ENCODE measurements around the gene CHST5.
"Not testable (repeated sequence)": the region's sequence is repeated elsewhere in the genome, so short reads cannot be mapped to it uniquely, and the experiment has no call there.

The CHST5 gene

DNA sequence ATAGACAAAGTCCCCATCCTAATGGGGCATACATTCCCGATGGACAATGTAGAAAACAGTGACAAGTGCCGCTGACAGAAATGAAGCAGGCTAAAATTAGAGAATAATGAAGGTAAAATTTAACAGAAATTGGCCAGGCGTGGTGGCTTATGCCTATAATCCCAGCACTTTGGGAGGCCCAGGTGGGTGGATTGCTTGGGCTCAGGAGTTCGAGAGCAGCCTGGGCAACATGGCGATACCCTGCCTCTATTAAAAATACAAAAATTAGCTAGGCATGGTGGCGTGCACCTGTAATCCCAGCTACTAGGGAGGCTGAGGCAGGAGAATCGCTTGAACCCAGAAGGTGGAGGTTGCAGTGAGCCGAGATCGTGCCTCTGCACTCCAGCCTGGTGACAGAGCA lies 12.5 kb upstream of the CHST5 start:
- not testable (repeated sequence) for DNase-seq

DNA sequence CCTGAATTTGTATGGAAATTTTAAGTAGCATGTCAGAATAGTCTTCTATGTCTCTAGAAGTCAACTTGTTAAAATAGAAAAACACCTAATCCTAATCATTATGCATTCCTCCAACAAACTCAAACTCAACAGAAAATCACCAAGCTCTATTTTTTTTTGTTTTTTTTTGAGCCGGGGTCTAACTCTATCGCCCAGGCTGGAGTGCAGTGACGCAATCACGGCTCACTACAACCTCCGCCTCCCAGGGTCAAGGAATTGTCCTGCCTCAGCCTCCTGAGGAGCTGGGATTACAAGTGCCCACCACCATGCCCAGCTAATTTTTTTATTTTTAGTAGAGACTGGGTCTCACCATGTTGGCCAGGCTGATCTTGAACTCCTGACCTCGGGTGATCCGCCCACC lies 10.4 kb upstream of the CHST5 start:
- DNase-seq, result no peak

DNA sequence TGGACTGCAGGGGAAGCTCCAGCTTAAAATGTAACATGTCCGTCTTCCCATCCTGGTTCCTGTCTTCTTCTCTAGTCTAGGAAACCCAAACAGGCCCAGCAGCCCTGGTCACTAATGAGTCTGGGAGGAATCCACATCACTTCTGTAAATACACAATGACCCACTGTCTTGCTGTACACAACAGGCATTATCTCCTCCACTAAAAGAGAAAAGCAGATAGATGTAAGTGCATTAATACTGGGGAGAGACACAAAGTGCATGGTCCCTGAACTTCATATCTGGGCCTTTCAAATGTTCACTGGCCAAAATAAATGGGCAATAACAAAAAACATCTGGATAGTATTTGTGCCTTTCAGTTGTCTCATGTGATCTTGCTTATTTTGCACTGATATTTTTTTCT lies 10.0 kb upstream of the CHST5 start:
- DNase-seq, result not testable (repeated sequence)

DNA sequence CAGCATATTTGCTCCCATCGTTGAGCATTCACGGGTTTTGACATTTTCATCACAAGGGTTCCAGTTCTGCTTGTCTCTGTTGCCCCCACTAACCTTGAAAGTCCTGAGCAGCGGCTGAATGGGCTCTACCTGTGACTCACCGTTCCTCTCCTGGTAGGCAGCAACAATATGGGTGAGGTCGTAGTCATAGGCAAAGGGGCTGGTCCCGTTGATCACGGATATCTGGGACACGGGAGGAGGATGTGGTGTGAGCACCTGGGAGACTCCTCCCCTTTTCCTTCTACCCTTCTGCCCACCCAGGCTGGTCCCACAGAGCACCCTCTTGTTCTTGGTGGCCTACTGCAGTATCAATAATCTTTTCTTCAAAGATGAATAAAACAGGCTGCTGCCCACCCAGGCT lies 6.6 kb upstream of the CHST5 start:
- not testable (repeated sequence) for DNase-seq

DNA sequence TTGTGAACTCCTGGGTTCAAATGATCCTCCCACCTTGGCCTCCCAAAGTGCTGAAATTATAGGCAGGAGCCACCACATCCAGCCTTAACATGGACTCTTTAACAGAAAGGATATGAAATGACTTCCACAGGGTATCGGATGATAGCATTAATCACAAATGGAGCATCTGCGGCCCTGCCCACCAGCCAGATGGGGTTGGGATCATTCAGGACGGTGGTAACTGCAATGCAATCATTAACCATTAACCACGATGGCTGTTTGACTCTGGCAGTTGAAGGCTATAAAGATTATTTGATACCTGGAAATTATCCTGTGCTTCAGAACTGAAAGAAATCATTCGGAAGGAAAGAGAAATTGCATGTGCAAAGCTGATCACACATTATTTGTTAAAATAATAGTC lies 5.3 kb upstream of the CHST5 start:
- no peak for DNase-seq

DNA sequence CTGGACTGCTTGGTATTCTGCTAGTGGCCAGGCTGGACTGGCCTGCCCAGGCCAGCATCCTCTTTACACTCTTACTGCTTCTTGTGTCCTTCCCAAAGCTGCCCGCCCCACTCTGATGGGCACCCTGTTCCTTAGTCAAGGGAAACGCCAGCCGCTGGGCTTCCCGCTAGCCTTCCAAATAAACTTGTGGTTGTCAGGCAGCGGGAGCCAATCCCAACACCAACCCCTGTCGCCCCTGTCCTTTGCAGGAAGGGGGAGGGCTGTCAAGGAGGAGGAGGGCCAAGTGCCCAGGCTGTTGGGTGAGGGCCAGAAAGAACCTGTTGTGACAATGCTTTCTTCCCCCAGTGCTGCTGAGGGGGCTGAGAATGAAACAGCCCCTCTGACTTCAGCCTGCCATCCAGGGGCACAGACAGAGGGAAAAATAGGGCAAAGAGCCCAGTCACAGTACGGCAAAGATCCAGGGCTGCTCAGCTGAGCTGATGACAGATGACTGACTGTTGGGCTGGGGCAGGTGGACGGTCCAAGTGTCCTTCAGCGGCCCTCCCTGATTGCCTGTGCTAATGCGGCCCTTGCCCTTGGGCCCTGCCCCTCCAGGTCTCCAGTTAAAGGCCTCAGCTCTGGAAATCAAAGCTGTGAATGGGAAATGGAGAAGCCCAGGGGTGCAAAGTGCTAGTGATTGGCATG lies 3.1 kb upstream of the CHST5 start:
- DNase-seq, result not testable (repeated sequence)

DNA sequence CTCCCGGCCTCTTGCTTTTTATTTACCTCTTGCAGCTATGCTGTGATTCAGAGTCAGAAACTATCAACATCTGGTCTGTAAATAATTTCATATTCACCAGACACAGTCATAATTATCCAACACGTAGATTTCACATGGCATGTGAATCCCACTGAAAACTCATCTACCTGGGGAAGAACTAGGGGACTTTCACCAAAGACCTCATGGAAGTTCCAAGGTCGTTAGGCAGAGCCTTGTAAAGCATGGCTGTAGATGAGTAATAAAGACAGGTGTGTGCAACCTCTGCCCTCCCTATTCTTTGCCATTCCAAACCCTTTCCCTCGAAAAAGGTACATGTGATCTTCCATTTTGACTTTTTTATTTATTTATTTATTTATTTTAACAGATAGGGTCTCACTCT lies 1.9 kb upstream of the CHST5 start:
- DNase-seq, result no peak

DNA sequence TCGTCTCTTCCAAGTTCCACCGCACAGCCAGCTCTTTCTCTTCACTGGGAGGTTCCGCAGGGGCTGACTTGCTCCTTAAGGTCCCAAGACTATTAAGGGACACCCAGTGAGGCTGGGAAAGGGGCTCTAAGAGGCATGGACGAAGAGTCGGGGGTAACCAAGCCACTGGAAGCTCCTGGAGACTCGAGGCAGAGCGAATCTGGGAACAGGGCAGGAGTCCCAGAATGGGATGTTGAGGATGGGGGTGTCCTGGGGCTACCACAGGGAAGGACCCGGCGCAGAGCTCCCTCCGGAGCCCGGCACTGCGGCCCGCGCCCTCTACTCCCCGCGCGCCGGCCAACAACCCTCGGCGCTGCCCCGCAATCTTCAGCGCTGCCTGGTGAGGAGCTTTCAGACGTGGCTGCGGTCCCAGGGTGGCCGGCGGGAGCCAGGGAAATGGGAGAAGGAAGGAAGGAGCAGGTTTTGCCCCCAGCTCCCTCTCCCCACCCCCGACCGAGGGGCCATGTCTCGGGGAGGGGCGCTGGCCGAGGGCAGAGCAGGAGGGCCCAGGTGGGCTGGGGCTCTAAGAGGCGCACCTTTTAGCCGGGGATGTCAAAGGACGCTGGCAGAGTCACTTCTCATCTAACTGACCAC lies 581 bp downstream of the CHST5 start:
- DNase-seq, result no peak

DNA sequence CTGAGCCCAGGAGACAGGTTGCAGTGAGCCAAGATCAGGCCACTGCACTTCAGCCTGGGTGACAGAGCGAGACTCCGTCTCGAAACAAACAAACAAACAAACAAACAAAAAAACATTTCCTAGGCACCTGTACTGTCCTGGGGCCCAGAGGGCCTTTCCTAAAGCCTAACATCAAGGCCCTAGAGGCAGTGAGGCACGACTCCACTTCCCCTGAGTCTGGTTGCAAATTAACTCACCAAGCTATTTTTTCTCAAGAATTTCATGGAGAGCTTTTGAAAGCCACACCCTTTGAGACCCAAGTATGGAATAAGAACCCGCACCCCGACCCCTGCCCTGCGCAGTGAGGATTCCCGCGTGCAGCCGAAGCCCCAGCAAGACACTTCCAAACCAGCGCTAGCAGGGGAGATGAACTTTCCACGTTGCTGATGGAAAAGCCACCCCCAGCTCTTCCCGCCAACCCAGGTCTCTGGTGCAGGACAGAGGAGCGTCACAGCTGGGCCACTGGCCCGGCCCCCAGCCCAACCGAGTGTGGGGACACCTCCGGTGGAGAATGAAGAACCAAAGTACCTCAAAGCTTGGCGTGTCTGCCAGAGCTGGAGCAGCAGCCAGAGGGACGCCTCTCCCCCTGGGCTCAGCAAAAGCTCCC lies 1.2 kb downstream of the CHST5 start:
- DNase-seq, result no peak

DNA sequence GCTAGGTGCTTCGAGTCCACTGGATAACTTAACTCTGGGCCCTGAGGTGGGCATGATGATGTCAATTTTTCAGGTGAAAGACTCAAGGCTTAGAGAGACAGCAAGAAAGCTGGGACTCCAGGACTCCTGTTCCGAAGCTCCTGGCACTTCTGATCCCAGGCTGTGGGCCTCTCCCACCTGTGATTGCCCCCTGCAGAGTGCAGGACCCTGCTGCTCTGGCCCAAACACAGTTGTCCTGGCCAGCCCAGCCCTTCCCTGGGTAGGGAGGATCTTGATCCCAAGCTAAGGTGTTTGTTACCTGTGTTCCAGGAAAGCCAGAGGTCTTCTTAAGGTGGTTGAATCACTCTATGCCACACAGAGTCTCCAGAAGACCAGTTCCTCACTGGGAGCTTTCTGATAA lies 3.1 kb downstream of the CHST5 start:
- no peak for DNase-seq

DNA sequence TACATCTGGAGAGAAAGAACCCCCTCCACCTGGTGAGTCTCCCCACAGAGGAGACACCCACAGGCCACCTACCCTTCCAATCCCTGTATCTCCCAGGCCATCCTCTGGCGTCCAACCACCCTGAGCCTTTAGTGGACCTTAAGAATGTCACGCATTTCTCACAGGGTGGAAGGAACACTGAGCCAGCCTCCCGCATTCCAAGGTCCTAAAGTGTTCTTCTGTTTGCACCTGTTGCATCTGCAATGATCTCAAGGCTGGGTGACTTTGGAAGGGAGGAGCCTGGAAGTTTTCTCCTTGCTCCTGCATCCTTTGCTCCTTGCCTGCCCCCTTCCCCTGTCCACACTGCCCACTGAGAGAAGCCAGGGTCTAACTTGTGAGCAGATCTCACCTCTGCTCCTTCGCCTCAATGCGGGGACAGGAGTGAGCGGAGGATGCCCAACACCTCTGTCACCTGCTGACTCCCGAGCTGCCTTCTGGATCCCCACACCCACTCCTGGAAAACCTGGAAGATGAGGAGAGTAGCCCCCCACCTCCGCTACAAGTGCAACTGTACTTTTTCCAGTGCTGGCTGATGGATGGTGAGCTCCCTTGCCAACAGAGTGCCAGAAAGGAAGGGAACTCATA lies 3.7 kb downstream of the CHST5 start:
- DNase-seq, result no peak

DNA sequence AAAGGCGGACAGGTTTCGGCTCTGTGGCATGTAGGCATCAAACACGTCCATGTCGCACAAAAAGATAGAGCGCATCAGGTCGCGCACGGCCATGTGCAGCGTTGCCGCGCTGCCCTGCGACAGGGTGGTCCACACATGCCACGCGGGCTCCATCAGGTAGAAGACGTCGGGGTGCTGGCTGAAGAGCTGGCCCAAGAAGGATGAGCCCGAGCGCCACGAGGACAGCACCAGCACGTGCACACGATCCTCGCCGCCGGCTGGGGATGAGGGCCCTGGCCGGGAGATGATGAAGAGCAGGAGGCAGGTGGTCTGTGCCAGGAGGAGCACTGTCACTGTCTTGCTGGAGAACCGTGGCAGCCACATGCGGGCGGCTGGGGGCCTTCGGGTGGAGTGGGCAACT lies 5.9 kb downstream of the CHST5 start:
- no peak for DNase-seq

DNA sequence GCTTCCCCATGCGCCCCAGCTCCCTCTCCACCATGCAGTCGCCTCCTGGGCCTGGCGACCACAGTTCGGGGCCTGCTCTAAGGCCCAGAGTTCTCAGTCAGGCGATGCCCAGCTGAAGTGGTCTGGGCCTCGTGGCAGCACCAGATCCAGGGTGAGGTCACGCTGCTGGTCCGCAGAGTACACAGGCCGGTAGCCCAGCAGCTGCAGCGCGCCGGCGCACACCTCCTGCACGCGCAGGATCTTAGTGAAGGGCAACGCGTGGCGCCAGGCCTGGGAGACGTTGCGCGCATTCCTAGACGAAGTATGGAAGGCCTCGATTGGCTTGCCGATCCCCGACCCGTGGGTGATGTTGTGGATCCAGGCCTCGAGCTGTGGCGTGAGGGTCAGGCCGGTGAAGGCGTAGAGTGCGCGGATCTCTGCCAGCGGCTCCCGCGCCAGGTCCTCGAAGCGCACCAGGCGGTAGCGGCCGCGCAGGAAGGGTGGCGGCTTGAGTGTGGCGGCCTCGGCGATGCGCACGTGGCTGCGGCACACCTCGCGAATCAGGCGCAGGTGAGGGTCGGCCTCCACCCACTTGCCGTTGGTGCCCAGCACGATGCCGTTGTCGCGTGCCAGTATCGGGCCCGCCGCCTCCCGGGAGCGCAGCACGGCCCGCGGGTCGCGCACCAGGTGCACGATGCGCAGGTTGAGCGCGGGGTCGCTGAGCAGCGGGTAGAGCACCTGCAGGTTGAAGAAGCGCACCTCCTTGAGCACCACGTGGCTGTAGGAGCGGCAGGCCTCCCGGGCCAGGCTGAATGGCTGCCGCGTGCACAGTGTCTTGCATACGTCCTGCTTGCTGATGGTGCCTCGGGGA lies 6.6 kb downstream of the CHST5 start:
- no peak for DNase-seq

DNA sequence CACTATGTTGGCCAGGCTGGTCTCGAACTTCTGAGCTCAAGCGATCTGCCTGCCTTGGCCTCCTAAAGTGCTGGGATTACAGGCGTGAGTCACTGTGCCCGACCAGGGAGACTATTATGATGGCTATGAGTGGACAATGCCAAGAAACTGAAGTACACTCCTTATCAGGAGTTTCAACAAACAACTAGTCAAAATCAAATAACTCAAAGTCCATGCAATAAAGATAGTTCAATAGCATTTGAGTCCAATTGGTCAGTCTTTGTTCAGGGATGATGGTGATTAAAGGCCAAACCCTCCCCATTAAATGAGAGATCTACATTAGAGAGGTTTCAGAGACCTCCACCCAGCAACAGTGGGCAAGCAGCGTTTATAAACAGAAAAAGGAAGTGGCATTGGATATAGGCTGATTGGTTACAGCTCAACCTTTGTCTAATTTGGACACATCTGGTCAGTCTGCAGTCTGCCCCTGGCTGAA lies 8.0 kb downstream of the CHST5 start:
- no peak for DNase-seq

DNA sequence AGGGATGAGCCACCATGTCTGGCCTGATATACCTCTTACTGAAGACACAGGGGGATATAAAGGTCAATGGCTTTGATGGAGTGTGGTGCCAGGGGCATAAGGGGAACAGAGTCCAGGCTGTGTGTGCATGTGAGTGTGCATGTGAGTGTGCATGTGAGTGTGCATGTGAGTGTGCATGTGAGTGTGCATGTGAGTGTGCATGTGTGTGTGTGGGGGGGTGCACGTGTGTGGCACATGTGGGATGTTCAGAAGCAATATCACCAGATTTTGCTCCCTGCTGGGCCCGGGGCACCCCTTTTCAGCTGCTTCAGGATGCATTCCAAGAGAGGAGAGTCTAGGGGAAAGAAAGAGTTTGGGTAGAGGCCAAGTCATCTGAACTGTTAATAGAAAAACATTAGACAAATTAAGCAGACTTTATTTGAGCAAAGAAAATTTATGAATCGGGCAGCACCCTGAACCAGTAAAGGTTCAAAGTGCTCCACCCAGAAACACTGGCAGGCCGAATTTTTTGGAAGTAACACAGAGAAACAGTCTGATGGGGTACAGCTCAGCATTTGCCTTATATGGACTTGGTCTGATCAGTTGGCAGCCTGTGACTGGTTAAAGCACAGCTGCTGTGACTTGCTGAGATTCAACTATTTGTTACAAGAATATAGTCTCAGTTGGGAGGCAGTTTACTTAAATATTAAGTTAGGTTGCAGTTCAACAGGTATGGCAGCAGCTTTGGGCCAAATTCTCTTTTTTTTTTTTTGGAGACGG lies 9.7 kb downstream of the CHST5 start:
- DNase-seq, result no peak

DNA sequence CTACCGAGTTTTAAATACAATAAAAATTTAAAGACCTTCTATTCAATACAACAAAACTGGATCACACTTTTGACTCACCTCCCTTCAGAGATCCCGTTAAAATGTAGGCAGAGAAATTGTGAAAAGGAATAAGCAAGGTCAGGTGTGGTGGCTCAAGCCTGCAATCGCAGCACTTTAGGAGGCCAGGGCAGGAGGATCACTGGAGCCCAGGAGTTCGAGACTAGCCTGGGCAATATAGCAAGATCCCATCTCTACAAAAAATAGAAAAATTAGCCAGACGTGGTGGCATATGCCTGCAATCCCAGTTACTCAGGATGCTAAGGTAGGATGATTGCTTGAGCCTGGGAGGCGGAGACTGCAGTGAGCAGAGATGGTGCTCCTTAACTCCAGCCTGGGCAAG lies 16.7 kb downstream of the CHST5 start:
- no peak for DNase-seq

DNA sequence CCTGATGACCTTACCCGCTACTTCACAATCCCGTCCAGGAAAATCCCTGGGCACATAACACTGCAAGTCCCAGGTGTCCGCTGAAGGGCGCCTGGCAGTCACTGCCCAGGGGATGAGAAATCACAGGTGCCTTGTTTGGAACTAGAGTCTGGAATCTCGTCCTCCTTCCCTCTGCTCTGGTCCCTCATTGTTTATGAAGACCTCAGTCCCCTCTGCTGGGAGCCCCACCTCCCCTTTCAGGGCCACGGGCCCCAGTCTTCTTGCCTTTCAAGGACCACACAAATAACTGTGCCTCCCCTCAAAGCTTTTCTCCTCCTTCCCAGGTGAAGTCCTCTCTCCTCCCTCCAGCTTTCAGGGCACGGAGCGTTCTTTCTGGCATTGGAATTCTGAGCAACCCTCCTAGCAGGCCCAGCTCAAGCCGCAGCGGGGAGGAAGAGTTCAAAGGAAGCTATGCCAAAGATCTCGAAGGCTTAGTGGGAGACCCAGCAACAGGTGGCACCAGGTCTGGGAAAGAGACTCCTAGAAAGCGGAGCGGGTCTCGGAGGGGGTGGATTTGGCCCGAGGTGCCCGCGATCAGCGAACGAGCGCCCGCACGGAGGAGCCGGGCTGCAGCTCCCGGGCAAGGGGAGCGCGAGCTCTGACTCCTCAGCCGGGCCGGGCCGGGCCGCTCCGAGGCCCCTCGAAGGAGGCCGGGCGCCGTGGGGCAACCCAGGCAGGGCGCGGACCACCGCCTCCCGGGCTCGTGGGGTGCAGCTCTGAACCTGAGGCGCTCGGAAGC lies 19.5 kb downstream of the CHST5 start:
- DNase-seq, result peak; percentile 48

DNA sequence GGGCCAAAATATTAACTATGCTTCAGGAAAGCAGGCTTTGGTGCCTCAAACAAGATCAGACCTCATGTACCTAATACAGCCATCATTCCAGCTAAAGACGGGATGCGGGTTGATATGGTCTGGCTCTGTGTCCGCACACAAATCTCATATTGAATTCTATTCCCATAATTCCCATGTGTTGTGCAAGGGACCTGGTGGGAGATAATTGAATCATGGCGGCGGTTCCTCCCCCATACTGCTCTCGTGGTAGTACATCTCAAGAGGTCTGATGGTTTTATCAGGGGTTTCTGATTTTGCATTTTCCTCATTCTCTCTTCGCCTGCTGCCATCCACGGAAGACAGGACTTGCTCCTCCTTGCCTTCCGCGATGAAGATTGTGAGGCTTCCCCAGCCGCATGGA lies 21.6 kb downstream of the CHST5 start:
- no peak for DNase-seq

DNA sequence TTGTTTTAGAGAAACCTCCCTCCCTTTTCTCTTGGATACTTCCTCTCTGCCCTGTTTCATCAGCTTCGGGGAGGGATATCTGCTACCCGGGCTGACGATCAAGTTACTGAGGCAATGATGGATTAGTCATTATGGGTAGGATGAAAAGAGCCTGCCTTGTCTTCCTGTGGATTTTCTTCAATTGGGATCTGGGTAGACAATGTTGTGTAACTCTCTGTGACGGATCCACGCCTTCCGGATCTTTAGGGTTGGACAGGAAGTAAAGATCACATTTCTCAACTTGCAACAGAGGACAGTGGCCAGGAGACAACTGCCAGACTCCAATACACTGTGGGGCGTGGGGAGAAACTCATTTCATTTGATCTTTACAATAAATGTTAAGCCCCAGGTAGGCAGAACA lies 29.3 kb downstream of the CHST5 start:
- DNase-seq, result no peak

DNA sequence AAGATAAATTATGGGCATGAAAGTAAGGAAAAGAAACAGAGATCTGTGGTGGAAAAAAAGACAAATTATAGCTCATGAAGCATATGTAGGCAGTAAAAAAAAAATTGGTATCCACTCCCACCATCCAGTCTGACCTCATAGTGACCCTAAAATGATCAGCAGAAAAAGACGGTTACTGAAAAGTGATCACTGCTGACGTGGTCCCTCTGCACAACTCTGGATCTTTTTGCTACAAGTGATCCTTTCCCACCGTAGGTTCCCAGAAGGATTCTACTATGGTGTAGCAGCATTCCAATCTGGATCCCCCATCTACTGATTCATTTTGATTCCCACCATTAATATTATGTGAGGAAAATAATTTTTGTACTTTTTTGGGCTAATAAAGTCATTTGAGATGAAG lies 29.8 kb downstream of the CHST5 start:
- DNase-seq, result no peak

DNA sequence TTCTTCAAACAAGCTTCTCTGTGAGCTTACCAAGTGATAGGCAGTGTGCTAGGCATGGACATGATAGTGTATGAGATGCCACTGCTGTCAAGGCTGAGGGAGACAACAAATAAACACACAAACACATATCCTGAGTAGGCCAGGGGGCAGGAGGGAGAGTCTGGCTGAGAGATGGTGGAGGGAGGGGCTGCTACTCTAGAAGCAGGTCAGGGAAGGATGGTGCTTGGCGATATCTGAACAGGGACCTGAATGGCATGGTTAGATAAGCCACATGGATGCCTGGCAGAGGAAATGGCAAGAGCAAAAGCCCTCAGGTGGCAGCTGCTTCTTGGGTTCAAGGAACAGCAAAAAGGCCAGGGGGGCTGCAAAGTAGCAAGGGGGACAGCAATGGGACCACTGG lies 32.1 kb downstream of the CHST5 start:
- no peak for DNase-seq

Measured in left hindlimb (tissue), 1 donor.